Epithelial cell of esophagus (primary cell): ENCODE data around the gene COASY.

Experiments
- DNase-seq: peaks from one replicate; pipeline ENCODE4 v3.0.0; 2010; ENCODE audit warnings: low read depth
- H3K4me3 ChIP-seq: 2 replicates; pipeline ENCODE4 v1.5.1; 2011; ENCODE audit warnings: mild to moderate bottlenecking, low read length, control low read depth
- CTCF ChIP-seq: IDR thresholded peaks from 2 replicates; pipeline ENCODE4 v1.5.1; 2011; ENCODE audit warnings: low read depth, mild to moderate bottlenecking, low read length, control low read depth, inconsistent platforms; ENCODE audit not compliant: insufficient read depth; ENCODE audit errors: missing control alignments

Gene COASY

GRCh38 chr17:42566883-42567573 is 5.1 kb downstream of the COASY start, which contains the start of gene MLX:
TSS of gene MLX (plus strand) at chr17:42567100. CDS start at chr17:42567125, 25 bp downstream.
- TF ChIP-seq CTCF: no peak
- DNase-seq: peak; percentile 86
- H3K4me3 ChIP-seq: peak within 1 kb of the TSS; percentile 90

- no peak for TF ChIP-seq CTCF
- H3K4me3 ChIP-seq: no peak overlapping the region
- DNase-seq: no peak
Observed at GRCh38 chr17:42568341-42569111, 6.6 kb downstream of the COASY start.

- TF ChIP-seq CTCF: no peak
- H3K4me3 ChIP-seq: no peak overlapping the region
- DNase-seq: no peak
Observed at GRCh38 chr17:42571435-42572225, 9.7 kb downstream of the COASY start.

GRCh38 chr17:42573095-42573494 is 11.1 kb downstream of the COASY start:
- no peak overlapping the region for H3K4me3 ChIP-seq
- TF ChIP-seq CTCF: no peak
- DNase-seq: no peak

GRCh38 chr17:42574463-42574862 is 12.5 kb downstream of the COASY start:
- TF ChIP-seq CTCF: no peak
- no peak for DNase-seq
- H3K4me3 ChIP-seq: no peak overlapping the region

GRCh38 chr17:42577140-42577531 is 15.2 kb downstream of the COASY start:
- no peak for DNase-seq
- TF ChIP-seq CTCF: no peak
- peak overlapping the region; percentile 86 for H3K4me3 ChIP-seq
